GM12875 (cell line): ENCODE data around the gene GNG13.
"Not testable (repeated sequence)": the region's sequence is repeated elsewhere in the genome, so short reads cannot be mapped to it uniquely, and the experiment has no call there.

Experiments used
- H3K4me3 ChIP-seq: one replicate; pipeline ENCODE4 v1.5.1; 2011; ENCODE audit warnings: low read depth, low read length, control low read depth
- TF ChIP-seq, protein P1 (sequence below): IDR thresholded peaks from 2 replicates; pipeline ENCODE4 v1.5.1; 2011; ENCODE audit warnings: low read depth, mild to moderate bottlenecking, control low read depth, inconsistent platforms, low read length, moderate library complexity, borderline replicate concordance; ENCODE audit not compliant: insufficient read depth

The GNG13 gene

GRCh38 chr16:759110-759910 lies 41.2 kb downstream of the GNG13 start:
- no peak overlapping the region for H3K4me3 ChIP-seq
- TF ChIP-seq, protein P1, sequence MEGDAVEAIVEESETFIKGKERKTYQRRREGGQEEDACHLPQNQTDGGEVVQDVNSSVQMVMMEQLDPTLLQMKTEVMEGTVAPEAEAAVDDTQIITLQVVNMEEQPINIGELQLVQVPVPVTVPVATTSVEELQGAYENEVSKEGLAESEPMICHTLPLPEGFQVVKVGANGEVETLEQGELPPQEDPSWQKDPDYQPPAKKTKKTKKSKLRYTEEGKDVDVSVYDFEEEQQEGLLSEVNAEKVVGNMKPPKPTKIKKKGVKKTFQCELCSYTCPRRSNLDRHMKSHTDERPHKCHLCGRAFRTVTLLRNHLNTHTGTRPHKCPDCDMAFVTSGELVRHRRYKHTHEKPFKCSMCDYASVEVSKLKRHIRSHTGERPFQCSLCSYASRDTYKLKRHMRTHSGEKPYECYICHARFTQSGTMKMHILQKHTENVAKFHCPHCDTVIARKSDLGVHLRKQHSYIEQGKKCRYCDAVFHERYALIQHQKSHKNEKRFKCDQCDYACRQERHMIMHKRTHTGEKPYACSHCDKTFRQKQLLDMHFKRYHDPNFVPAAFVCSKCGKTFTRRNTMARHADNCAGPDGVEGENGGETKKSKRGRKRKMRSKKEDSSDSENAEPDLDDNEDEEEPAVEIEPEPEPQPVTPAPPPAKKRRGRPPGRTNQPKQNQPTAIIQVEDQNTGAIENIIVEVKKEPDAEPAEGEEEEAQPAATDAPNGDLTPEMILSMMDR, result no peak

GRCh38 chr16:756428-756827 lies 44.1 kb downstream of the GNG13 start:
- TF ChIP-seq, protein P1, result no peak
- H3K4me3 ChIP-seq, result no peak overlapping the region

- TF ChIP-seq, protein P1, result no peak
- H3K4me3 ChIP-seq, result no peak overlapping the region
These were observed 45.9 kb downstream of the GNG13 start for GRCh38 chr16:754656-755055.

- H3K4me3 ChIP-seq, result not testable (repeated sequence)
These were observed 46.4 kb downstream of the GNG13 start for GRCh38 chr16:754121-754607.

- no peak overlapping the region for H3K4me3 ChIP-seq
These were observed 48.6 kb downstream of the GNG13 start for GRCh38 chr16:752007-752312.

DNA sequence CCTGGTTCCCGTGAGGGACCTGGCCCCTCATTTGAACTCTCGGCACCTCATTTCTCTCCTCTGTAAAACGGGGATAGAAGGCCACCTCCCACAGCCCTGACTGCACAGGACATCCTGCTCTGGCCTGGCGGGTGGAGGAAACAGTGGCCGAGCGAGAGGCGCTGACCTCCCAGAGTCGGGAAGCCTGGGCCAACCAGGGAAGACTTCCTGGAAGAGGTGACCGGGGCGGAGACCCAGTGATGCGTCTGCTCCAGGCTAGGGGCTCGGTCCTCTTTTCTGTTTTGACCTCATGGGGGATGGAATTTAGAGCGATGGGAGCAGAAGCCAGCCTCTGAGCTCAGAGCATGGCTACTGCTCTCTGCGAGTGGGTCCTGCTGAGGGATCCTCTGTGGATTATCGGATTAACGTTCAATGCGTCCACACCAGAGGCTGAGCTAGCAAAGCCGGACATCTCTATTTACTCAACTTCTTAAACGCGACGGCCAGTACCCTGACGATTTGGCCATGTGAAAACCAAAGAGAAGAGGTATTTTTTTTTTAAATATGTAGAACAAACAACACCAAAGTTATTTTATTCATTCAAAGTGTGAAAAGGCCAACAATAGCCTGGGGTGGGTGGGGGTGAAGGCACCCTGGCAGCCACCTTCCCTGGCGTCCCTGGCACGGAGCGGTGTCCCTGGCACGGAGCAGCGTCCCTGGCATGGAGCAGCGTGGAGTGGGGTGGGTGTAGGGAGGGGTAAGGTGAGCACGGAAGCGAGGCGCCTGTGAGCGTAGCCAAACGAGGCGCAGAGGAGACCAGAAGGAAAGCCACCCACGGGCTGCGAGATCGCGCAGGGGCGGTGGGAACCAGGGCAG lies 49.2 kb downstream of the GNG13 start:
- no peak overlapping the region for H3K4me3 ChIP-seq
- TF ChIP-seq, protein P1, result no peak

More at GRCh38 chr16:752007-752312, 48.6 kb downstream of the GNG13 start:
- TF ChIP-seq, protein P1, result no peak

DNA sequence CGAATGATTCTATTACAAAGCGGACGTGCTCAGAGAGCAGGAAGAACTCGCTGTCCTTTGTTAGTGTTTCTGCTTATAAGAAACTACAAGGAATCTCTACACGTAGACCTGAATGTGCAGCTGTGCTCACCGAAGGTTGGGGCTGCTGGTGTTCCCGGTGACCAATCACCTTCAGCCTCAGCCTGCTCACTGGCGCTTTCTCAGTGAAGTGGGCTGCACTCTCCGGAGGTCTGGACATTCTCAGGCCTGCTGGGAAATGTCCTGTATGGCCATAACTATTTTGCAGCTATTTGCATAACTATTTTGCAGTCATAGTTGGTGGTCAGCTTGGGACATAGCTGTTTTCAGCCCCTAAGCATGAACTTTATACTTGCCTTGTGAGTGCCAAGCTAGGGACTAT lies 50.0 kb downstream of the GNG13 start:
- H3K4me3 ChIP-seq, result no peak overlapping the region
- TF ChIP-seq, protein P1, result no peak
